WTC11 (cell line): ENCODE results near the gene CSTF1. TPM values are rescaled to one million over a fixed set of nuclear protein-coding genes. Genes with fewer than 3 reads are reported as not detected.

Source experiments
- ATAC-seq: fragments of 200-7000 bp; cut with Tn5 transposase; 2 replicates; pipeline ENCODE4 v1.10.0; 2021; ENCODE audit warnings: mild to moderate bottlenecking, moderate library complexity
- CTCF ChIA-PET: fragments of 300-600 bp; sonication (Branson Sonifier 250); formaldehyde crosslinking; loops from one replicate; lab custom pipeline; 2021; ENCODE audit warnings: antibody characterized with exemption; lab: Charles Lee
- POLR2A ChIA-PET: fragments of 350-600 bp; sonication (Branson Sonifier 250); formaldehyde crosslinking; loops from one replicate; lab custom pipeline; 2021; ENCODE audit warnings: antibody characterized with exemption; lab: Charles Lee
- DNase-seq: peaks from one replicate; pipeline ENCODE4 v3.0.0; 2021; ENCODE audit warnings: low spot score
- H3K27ac Mint-ChIP-seq: 2 replicates; pipeline ENCODE4 v1.8.0; 2021; ENCODE audit warnings: mixed read lengths
- H3K27me3 Mint-ChIP-seq: 2 replicates; pipeline ENCODE4 v1.8.0; 2021; ENCODE audit warnings: low read depth, mild to moderate bottlenecking, moderate library complexity, mixed read lengths
- H3K36me3 Mint-ChIP-seq: 2 replicates; pipeline ENCODE4 v1.8.0; 2021; ENCODE audit warnings: mixed read lengths
- H3K4me1 Mint-ChIP-seq: 2 replicates; pipeline ENCODE4 v1.8.0; 2022; ENCODE audit warnings: mixed read lengths
- H3K4me3 Mint-ChIP-seq: 2 replicates; pipeline ENCODE4 v1.8.0; 2021; ENCODE audit warnings: mild to moderate bottlenecking, moderate library complexity, mixed read lengths
- H3K9me3 Mint-ChIP-seq: 2 replicates; pipeline ENCODE4 v1.8.0; 2021; ENCODE audit warnings: mixed read lengths
- ARID4B ChIP-seq: sonication (generic); formaldehyde crosslinking; IDR thresholded peaks from 2 replicates; pipeline ENCODE4 v1.8.0; 2023; ENCODE audit warnings: missing genetic modification reagents, mild to moderate bottlenecking, borderline replicate concordance
- ATF2 ChIP-seq: sonication (generic); formaldehyde crosslinking; IDR thresholded peaks from 2 replicates; pipeline ENCODE4 v1.8.1; 2022; ENCODE audit warnings: low read depth, missing genetic modification reagents, borderline replicate concordance
- CDX4 ChIP-seq: fragments of 250-450 bp; sonication (Bioruptor Pico); IDR thresholded peaks from 2 replicates; pipeline ENCODE4 v1.9.0; 2021; ENCODE audit warnings: moderate library complexity, mild to moderate bottlenecking, inconsistent platforms, borderline replicate concordance
- CREM ChIP-seq: sonication (generic); formaldehyde crosslinking; IDR thresholded peaks from 2 replicates; pipeline ENCODE4 v1.8.1; 2022; ENCODE audit warnings: mild to moderate bottlenecking, missing genetic modification reagents, moderate library complexity
- ELF4 ChIP-seq: sonication (generic); formaldehyde crosslinking; IDR thresholded peaks from 2 replicates; pipeline ENCODE4 v1.8.1; 2022; ENCODE audit warnings: low read depth, mild to moderate bottlenecking, moderate library complexity, missing genetic modification reagents
- GABPB1 ChIP-seq: sonication (generic); formaldehyde crosslinking; IDR thresholded peaks from 2 replicates; pipeline ENCODE4 v1.8.1; 2023; ENCODE audit warnings: mild to moderate bottlenecking, missing genetic modification reagents
- GTF2I ChIP-seq: fragments of 250-450 bp; sonication (Bioruptor Pico); conservative IDR thresholded peaks from 2 replicates; pipeline ENCODE4 v1.4.0; 2021; ENCODE audit warnings: mild to moderate bottlenecking
- MXD4 ChIP-seq: fragments of 250-450 bp; sonication (Bioruptor Pico); IDR thresholded peaks from 2 replicates; pipeline ENCODE4 v1.8.0; 2021; ENCODE audit warnings: mild to moderate bottlenecking, moderate library complexity, borderline replicate concordance
- PRDM15 ChIP-seq: sonication (generic); formaldehyde crosslinking; IDR thresholded peaks from 2 replicates; pipeline ENCODE4 v1.8.0; 2022; ENCODE audit warnings: missing genetic modification reagents
- RORB ChIP-seq: fragments of 250-450 bp; sonication (Bioruptor Pico); IDR thresholded peaks from 2 replicates; pipeline ENCODE4 v1.9.0; 2021; ENCODE audit warnings: mild to moderate bottlenecking
- SOX15 ChIP-seq: fragments of 250-450 bp; sonication (Bioruptor Pico); IDR thresholded peaks from 2 replicates; pipeline ENCODE4 v1.9.0; 2021; ENCODE audit warnings: mild to moderate bottlenecking
- TEAD1 ChIP-seq: sonication (generic); formaldehyde crosslinking; IDR thresholded peaks from 2 replicates; pipeline ENCODE4 v1.8.0; 2022; ENCODE audit warnings: mild to moderate bottlenecking, missing genetic modification reagents
- TP53 ChIP-seq: sonication (generic); formaldehyde crosslinking; IDR thresholded peaks from 2 replicates; pipeline ENCODE4 v1.8.1; 2023; ENCODE audit warnings: mild to moderate bottlenecking, missing genetic modification reagents
- USF2 ChIP-seq: sonication (generic); formaldehyde crosslinking; IDR thresholded peaks from 2 replicates; pipeline ENCODE4 v1.8.1; 2023; ENCODE audit warnings: mild to moderate bottlenecking, missing genetic modification reagents, moderate library complexity
- ZNF219 ChIP-seq: sonication (generic); formaldehyde crosslinking; IDR thresholded peaks from 2 replicates; pipeline ENCODE4 v1.8.0; 2023; ENCODE audit warnings: missing genetic modification reagents, mild to moderate bottlenecking, borderline replicate concordance
- ZNF512 ChIP-seq: sonication (generic); formaldehyde crosslinking; IDR thresholded peaks from 2 replicates; pipeline ENCODE4 v1.8.1; 2022; ENCODE audit warnings: missing genetic modification reagents, borderline replicate concordance
- ZNF671 ChIP-seq: fragments of 250-450 bp; sonication (Bioruptor Pico); IDR thresholded peaks from 2 replicates; pipeline ENCODE4 v1.8.0; 2021; ENCODE audit warnings: mild to moderate bottlenecking
- ZSCAN18 ChIP-seq: fragments of 250-450 bp; sonication (Bioruptor Pico); IDR thresholded peaks from 2 replicates; pipeline ENCODE4 v2.1.2; 2022; ENCODE audit warnings: mild to moderate bottlenecking, moderate library complexity
- total RNA-seq: library from RNA; stranded (reverse); gene quantifications from 3 replicates; pipeline ENCODE4 v1.2.3, GENCODE V29; 2021
- TF ChIP-seq, protein P1 (sequence below): sonication (generic); formaldehyde crosslinking; IDR thresholded peaks from 2 replicates; pipeline ENCODE4 v1.8.1; 2023; ENCODE audit warnings: mild to moderate bottlenecking, missing genetic modification reagents

The CSTF1 gene
- total RNA-seq, 1 experiment from 2014 or later = 58.5 TPM

DNA sequence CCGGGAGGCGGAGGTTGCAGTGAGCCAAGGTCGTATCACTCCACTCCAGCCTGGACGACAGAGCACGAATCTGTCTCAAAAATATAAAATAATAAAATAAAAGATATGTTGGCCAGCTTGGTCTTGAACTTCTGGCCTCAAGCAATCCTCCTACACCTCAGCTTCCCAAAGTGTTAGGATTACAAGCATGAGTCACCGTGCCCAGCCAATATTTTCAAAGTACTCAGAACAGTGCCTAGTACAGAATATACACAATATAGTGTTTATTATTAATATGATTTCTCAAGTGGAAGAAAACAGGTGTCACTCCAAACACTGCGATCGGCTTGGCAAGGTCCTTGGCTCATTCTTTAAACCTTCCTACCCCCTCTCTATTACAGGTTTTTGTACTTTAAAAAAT, 30.5 kb upstream of the CSTF1 start:
- TF ChIP-seq, protein P1, sequence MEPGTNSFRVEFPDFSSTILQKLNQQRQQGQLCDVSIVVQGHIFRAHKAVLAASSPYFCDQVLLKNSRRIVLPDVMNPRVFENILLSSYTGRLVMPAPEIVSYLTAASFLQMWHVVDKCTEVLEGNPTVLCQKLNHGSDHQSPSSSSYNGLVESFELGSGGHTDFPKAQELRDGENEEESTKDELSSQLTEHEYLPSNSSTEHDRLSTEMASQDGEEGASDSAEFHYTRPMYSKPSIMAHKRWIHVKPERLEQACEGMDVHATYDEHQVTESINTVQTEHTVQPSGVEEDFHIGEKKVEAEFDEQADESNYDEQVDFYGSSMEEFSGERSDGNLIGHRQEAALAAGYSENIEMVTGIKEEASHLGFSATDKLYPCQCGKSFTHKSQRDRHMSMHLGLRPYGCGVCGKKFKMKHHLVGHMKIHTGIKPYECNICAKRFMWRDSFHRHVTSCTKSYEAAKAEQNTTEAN (CRISPR knock-in tag) = no peak
- no peak for TF ChIP-seq TP53 (CRISPR knock-in tag)
- TF ChIP-seq GABPB1 (CRISPR knock-in tag) = no peak
- TF ChIP-seq CREM = no peak
- TF ChIP-seq ZNF219 (CRISPR knock-in tag) = no peak
- no peak for TF ChIP-seq ZNF512 (CRISPR knock-in tag)
- no peak for TF ChIP-seq ATF2
- TF ChIP-seq MXD4 (CRISPR knock-in tag) = no peak
- no peak for TF ChIP-seq ZSCAN18 (CRISPR knock-in tag)
- no peak for TF ChIP-seq SOX15
- TF ChIP-seq USF2 (CRISPR knock-in tag) = no peak
- no peak for TF ChIP-seq RORB (CRISPR knock-in tag)
- no peak for TF ChIP-seq ELF4 (CRISPR knock-in tag)
- TF ChIP-seq CDX4 (CRISPR knock-in tag) = no peak
- TF ChIP-seq ARID4B = no peak
- TF ChIP-seq TEAD1 (CRISPR knock-in tag) = no peak
- TF ChIP-seq ZNF671 = no peak
- no peak for TF ChIP-seq GTF2I (CRISPR knock-in tag)
- no peak for TF ChIP-seq PRDM15 (CRISPR knock-in tag)
- ATAC-seq (no peak), DNase-seq (no peak)
- POLR2A ChIA-PET = no interaction called here
- H3K4me1 Mint-ChIP-seq = peaks cover 24% of the 10 kb centered on the region
- CTCF ChIA-PET = no interaction called here
- peaks cover 25% of the 10 kb centered on the region for H3K27me3 Mint-ChIP-seq
- no peak overlapping the region for H3K4me3 Mint-ChIP-seq
- H3K9me3 Mint-ChIP-seq = no peaks in the 10 kb centered on the region
- H3K36me3 Mint-ChIP-seq = peaks cover 3% of the 10 kb centered on the region
- no peak overlapping the region for H3K27ac Mint-ChIP-seq
